Activated CD8-positive, alpha-beta T cell treated with anti-CD3 and anti-CD28 coated beads for 36 hours (primary cell): ENCODE results near the gene GABARAPL1. TPM values are rescaled to one million over a fixed set of nuclear protein-coding genes. Genes with fewer than 3 reads are reported as not detected.
"Not testable (repeated sequence)": the region's sequence is repeated elsewhere in the genome, so short reads cannot be mapped to it uniquely, and the experiment has no call there.

Source experiments
- ATAC-seq: fragments of 200-7000 bp; cut with Tn5 transposase; one replicate; pipeline ENCODE4 v1.10.0; 2021; ENCODE audit warnings: mild to moderate bottlenecking, moderate library complexity
- CTCF ChIA-PET: fragments of 350-600 bp; sonication (Branson Sonifier 250); formaldehyde crosslinking; loops from one replicate; lab custom pipeline; 2021; ENCODE audit warnings: antibody characterized with exemption; lab: Charles Lee
- POLR2A ChIA-PET: fragments of 350-600 bp; sonication (Branson Sonifier 250); formaldehyde crosslinking; loops from one replicate; lab custom pipeline; 2021; ENCODE audit warnings: antibody characterized with exemption; lab: Charles Lee
- DNase-seq: peaks from one replicate; pipeline ENCODE4 v3.0.0-alpha.2; 2020
- H3K27ac Mint-ChIP-seq: one replicate; pipeline ENCODE4 v1.8.0; 2021; ENCODE audit warnings: mild to moderate bottlenecking, mixed read lengths
- H3K27me3 Mint-ChIP-seq: one replicate; pipeline ENCODE4 v1.8.0; 2021; ENCODE audit warnings: mixed read lengths
- H3K36me3 Mint-ChIP-seq: one replicate; pipeline ENCODE4 v1.8.0; 2021; ENCODE audit warnings: low read depth, mixed read lengths
- H3K4me1 Mint-ChIP-seq: one replicate; pipeline ENCODE4 v1.8.0; 2021; ENCODE audit warnings: low read depth, mixed read lengths
- H3K4me3 Mint-ChIP-seq: one replicate; pipeline ENCODE4 v1.8.0; 2021; ENCODE audit warnings: mild to moderate bottlenecking, moderate library complexity, mixed read lengths
- H3K9me3 Mint-ChIP-seq: one replicate; pipeline ENCODE4 v1.8.0; 2021; ENCODE audit warnings: mixed read lengths
- CTCF ChIP-seq: fragments of 200-600 bp; IDR thresholded peaks from one replicate; pipeline ENCODE4 v1.8.0; 2022; ENCODE audit warnings: antibody characterized with exemption, mild to moderate bottlenecking
- intact Hi-C: fragments of 100-400 bp; cut with micrococcal nuclease; formaldehyde crosslinking; loops from one replicate; pipeline ENCODE4 v1.10.0; 2022
- total RNA-seq, 2 experiments: library from RNA; stranded (reverse); gene quantifications; one replicate each; pipeline ENCODE4 v1.2.3, GENCODE V29; 2021

GABARAPL1 gene
- total RNA-seq, 2 experiments from 2014 or later = 6.9 to 7.5 TPM

GRCh38 chr12:10196210-10196609, 16.5 kb upstream of the GABARAPL1 start:
- no peak overlapping the region for H3K4me3 Mint-ChIP-seq

GRCh38 chr12:10197879-10198278, 14.8 kb upstream of the GABARAPL1 start:
- ATAC-seq (no peak), DNase-seq (no peak)
- ChIA-PET CTCF (no interaction called here), POLR2A (no interaction called here)
- Mint-ChIP-seq H3K36me3 (no peaks in the 10 kb centered on the region), H3K4me3 (no peak overlapping the region), H3K4me1 (peaks cover 3% of the 10 kb centered on the region), H3K27me3 (peaks cover 11% of the 10 kb centered on the region), H3K27ac (no peak overlapping the region), H3K9me3 (no peaks in the 10 kb centered on the region)
- intact Hi-C loops = no loop called here
- no peak for TF ChIP-seq CTCF

More at GRCh38 chr12:10196210-10196609, 16.5 kb upstream of the GABARAPL1 start:
- intact Hi-C loops = no loop called here
- ChIA-PET CTCF (interaction anchor here (1.4 to 3.7 kb wide), 2 partner anchors 9 to 43 kb away, joined by 7 to 16 read pairs; no protein-coding TSS in a partner anchor), POLR2A (no interaction called here)
- peaks cover 17% of the 10 kb centered on the region for H3K27me3 Mint-ChIP-seq
- no peak overlapping the region for H3K27ac Mint-ChIP-seq
- peaks cover 3% of the 10 kb centered on the region for H3K4me1 Mint-ChIP-seq
- H3K9me3 Mint-ChIP-seq = no peaks in the 10 kb centered on the region
- no peak for DNase-seq
- H3K36me3 Mint-ChIP-seq = no peaks in the 10 kb centered on the region
- peak; percentile 60 for ATAC-seq
- TF ChIP-seq CTCF = no peak

DNA sequence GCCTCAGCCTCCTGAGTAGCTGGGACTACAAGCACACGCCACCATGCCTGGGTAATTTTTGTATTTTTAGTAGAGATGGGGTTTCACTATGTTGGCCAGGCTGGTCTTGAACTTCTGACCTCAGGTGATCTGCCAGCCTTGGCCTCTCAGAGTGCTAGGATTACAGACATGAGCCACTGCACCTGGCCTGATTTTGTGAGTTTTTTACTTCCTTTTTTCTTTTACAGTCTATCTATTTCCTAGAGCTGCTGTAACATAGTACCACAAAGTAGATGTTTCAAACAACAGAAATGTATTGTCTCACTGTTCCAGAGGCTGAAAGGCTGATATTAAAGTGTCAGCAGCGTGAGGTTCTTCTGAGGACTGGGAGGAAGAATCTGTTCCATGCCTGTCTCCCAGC, 8.2 kb upstream of the GABARAPL1 start:
- H3K9me3 Mint-ChIP-seq, ATAC-seq, H3K4me1 Mint-ChIP-seq, intact Hi-C loops, H3K27ac Mint-ChIP-seq, H3K27me3 Mint-ChIP-seq, H3K36me3 Mint-ChIP-seq, H3K4me3 Mint-ChIP-seq, DNase-seq: not testable (repeated sequence)
- CTCF ChIA-PET = interaction anchor here (1.3 to 1.6 kb wide), 2 partner anchors 8 to 51 kb away, joined by 4 to 7 read pairs; no protein-coding TSS in a partner anchor
- POLR2A ChIA-PET = interaction anchor here (1.0 kb wide), 1 partner anchor 9 kb away, joined by 3 read pairs; no protein-coding TSS in a partner anchor

- Mint-ChIP-seq H3K4me3 (no peak overlapping the region), H3K4me1 (no peaks in the 10 kb centered on the region), H3K27me3 (no peaks in the 10 kb centered on the region), H3K27ac (no peak overlapping the region), H3K9me3 (no peaks in the 10 kb centered on the region), H3K36me3 (no peaks in the 10 kb centered on the region)
- ChIA-PET CTCF (interaction anchor here (1.6 to 2.2 kb wide), 2 partner anchors 9 to 52 kb away, joined by 4 to 7 read pairs; no protein-coding TSS in a partner anchor), POLR2A (interaction anchor here (1.0 kb wide), 1 partner anchor 8 kb away, joined by 3 read pairs; no protein-coding TSS in a partner anchor)
- intact Hi-C loops = no loop called here
- no peak for ATAC-seq
- DNase-seq = no peak
- TF ChIP-seq CTCF = no peak
Measured at GRCh38 chr12:10205220-10205807, 7.4 kb upstream of the GABARAPL1 start.

GRCh38 chr12:10207136-10207535, 5.5 kb upstream of the GABARAPL1 start:
- peaks cover 4% of the 10 kb centered on the region for H3K4me1 Mint-ChIP-seq
- CTCF ChIA-PET = interaction anchor here (0.6 to 2.2 kb wide), 2 partner anchors 48 to 54 kb away, joined by 3 to 4 read pairs; no protein-coding TSS in a partner anchor
- no peak for TF ChIP-seq CTCF

More at GRCh38 chr12:10207136-10207535, 5.5 kb upstream of the GABARAPL1 start:
- Mint-ChIP-seq H3K4me3 (no peak overlapping the region), H3K9me3 (no peaks in the 10 kb centered on the region), H3K36me3 (no peaks in the 10 kb centered on the region), H3K27ac (no peak overlapping the region), H3K27me3 (no peaks in the 10 kb centered on the region)
- intact Hi-C loops = no loop called here
- POLR2A ChIA-PET = no interaction called here
- no peak for DNase-seq
- ATAC-seq = no peak
